ENCODE results near the gene AKAP13.

The AKAP13 gene

DNA sequence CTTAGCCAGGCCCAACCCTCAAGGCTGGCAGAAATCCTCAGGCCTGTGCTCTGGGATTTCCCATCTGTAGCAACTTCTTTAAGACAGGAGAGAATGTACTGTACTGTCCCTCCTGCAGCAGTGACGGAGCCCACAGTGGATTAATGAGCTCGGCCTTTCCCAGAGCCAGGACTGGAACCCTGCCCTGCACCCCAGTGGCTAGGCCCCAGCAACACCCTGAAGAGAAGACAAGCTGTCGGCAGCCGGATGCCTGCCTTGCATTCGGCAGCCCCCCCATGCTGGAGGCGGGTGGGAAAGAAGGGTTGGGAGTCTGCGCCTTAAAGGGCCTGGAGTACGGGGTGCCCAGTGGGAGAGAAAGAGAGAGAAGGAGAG is 382.3 kb downstream of the AKAP13 start:
- H3K4me2 ChIP-seq (ENCODE audit: low read length), result no peak overlapping the region
- no peaks in the 10 kb centered on the region for H3K9me3 ChIP-seq (ENCODE audit: insufficient read depth, low read length)
- no peak overlapping the region for H3K4me3 ChIP-seq (ENCODE audit: low read length)
- H4K20me1 ChIP-seq (ENCODE audit: insufficient read depth, low read length), result peaks cover 14% of the 10 kb centered on the region
- no peaks in the 10 kb centered on the region for H3K27me3 ChIP-seq (ENCODE audit: low read depth, low read length)
- no peak overlapping the region for H3K27ac ChIP-seq (ENCODE audit: low read length)
- TF ChIP-seq, protein P1, sequence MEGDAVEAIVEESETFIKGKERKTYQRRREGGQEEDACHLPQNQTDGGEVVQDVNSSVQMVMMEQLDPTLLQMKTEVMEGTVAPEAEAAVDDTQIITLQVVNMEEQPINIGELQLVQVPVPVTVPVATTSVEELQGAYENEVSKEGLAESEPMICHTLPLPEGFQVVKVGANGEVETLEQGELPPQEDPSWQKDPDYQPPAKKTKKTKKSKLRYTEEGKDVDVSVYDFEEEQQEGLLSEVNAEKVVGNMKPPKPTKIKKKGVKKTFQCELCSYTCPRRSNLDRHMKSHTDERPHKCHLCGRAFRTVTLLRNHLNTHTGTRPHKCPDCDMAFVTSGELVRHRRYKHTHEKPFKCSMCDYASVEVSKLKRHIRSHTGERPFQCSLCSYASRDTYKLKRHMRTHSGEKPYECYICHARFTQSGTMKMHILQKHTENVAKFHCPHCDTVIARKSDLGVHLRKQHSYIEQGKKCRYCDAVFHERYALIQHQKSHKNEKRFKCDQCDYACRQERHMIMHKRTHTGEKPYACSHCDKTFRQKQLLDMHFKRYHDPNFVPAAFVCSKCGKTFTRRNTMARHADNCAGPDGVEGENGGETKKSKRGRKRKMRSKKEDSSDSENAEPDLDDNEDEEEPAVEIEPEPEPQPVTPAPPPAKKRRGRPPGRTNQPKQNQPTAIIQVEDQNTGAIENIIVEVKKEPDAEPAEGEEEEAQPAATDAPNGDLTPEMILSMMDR (IDR thresholded peaks at IDR 0.05; ENCODE audit: low read depth, low read length), result no peak
- no peak for TF ChIP-seq EZH2phosphoT487 (IDR thresholded peaks at IDR 0.05; ENCODE audit: low read depth)
- no peak overlapping the region for H2AFZ ChIP-seq (ENCODE audit: low read depth, low read length)
- no peak overlapping the region for H3K9ac ChIP-seq (ENCODE audit: low read length)
- no peaks in the 10 kb centered on the region for H3K36me3 ChIP-seq (replicated peaks; ENCODE audit: low read depth, low read length)
- no peaks in the 10 kb centered on the region for H3K4me1 ChIP-seq (ENCODE audit: low read length)
- H3K79me2 ChIP-seq (ENCODE audit: low read length), result no peaks in the 10 kb centered on the region

DNA sequence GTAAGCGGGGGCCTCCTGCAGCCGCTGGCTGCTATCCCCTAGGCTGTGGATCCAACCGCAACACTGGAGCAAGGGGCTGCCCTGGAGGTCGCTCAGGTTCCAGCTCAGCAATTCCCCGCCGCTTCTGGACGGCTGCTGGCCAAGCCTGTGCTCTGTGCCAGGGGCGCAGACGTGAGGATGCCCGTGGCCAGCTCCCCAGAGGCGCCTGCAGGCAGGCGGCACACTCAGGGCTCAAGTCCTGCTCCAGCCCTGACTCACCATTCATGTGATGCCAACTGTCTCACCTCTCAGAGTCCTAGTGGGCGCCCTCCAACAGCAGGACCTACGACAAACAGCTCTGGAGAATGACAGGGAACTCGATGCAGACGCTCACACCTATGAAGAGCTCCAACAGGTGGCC is 382.8 kb downstream of the AKAP13 start:
- no peak overlapping the region for H3K9ac ChIP-seq (ENCODE audit: low read length)
- H3K79me2 ChIP-seq (ENCODE audit: low read length), result no peaks in the 10 kb centered on the region
- no peak overlapping the region for H3K4me3 ChIP-seq (ENCODE audit: low read length)
- no peaks in the 10 kb centered on the region for H3K36me3 ChIP-seq (replicated peaks; ENCODE audit: low read depth, low read length)
- H3K4me1 ChIP-seq (ENCODE audit: low read length), result no peaks in the 10 kb centered on the region
- no peak overlapping the region for H3K27ac ChIP-seq (ENCODE audit: low read length)
- H4K20me1 ChIP-seq (ENCODE audit: insufficient read depth, low read length), result peaks cover 18% of the 10 kb centered on the region
- H2AFZ ChIP-seq (ENCODE audit: low read depth, low read length), result no peak overlapping the region
- H3K9me3 ChIP-seq (ENCODE audit: insufficient read depth, low read length), result no peaks in the 10 kb centered on the region
- H3K27me3 ChIP-seq (ENCODE audit: low read depth, low read length), result no peaks in the 10 kb centered on the region
- TF ChIP-seq, protein P1 (IDR thresholded peaks at IDR 0.05; ENCODE audit: low read depth, low read length), result no peak
- no peak for TF ChIP-seq EZH2phosphoT487 (IDR thresholded peaks at IDR 0.05; ENCODE audit: low read depth)
- no peak overlapping the region for H3K4me2 ChIP-seq (ENCODE audit: low read length)

DNA sequence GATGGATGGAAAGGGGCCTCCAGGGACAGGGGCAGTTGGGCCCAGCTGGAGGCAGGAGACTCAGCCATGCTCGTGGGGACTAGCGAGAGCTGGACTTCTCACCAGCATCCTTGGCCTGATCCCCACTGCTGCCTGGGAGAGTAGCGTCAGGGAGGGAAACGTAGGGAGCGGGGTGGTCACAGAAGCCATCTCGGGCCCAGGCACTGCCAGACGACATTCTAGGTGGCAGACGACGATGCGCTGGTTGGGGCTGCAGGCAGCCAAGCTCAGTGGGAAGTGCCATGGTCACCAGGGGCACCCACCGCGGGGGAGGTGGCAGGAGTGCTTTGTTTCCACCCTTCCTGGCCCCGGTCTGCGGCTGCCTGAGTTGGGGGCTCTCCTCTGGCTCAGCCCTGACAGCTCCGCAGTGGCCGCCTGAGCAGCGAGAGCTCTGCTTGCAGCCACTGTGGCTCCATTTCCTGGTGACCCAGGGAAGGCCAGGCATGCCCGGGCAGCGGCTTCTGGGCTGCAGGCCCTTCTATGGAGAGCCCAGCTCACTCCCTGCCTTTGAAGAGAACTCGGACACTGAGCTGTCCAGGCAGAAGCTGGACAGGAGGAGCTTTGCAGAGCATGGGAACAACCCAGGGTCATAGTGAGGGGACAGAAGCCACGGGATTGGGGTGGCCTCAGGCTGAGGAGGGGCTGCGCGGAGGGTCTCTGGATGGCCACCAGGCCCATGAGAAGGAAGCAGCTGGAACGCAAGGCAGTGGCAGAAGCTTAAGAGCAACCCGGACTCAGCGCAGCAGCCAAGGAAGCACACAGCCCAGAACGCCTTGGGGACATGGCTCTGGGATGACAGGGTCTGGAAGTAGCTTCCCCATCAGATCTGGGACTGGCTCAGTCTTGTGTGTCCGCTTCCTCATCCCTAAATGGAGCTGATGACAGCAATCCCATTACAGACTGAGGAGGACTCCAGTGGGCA is 383.6 kb downstream of the AKAP13 start:
- H3K36me3 ChIP-seq (replicated peaks; ENCODE audit: low read depth, low read length), result no peaks in the 10 kb centered on the region

DNA sequence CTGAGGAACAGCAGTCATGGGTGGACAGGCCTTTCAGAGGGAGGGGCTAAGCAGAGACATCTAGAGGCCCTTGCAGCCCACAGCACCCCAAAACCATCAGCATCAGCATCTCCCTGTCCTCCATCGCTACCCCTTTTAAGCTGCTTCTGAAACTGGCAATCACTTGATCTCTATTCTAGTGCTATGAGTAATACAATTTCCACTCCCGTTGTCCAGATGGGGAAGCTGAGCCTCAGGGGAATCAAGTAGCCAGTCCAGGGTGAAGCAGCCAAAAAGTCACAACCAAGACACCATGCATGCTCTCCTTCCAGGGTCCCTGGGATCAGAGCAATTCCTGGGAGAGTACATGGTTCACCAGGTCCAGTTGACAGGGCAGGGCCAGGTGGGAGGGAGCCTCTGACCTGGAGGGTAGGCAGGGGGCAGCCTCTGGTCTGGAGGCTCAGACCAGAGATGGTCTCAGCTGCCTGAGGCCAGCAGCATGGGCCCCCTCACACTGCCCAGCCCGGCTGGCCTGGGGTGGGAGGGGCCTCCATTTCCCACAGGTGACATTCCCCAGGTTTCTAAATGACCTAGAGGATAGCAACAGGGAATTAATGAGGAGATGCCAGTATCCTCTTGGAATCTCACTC is 384.4 kb downstream of the AKAP13 start:
- H3K27me3 ChIP-seq (ENCODE audit: low read depth, low read length), result no peaks in the 10 kb centered on the region
- peaks cover 19% of the 10 kb centered on the region for H4K20me1 ChIP-seq (ENCODE audit: insufficient read depth, low read length)
- H3K9ac ChIP-seq (ENCODE audit: low read length), result no peak overlapping the region
- no peaks in the 10 kb centered on the region for H3K9me3 ChIP-seq (ENCODE audit: insufficient read depth, low read length)
- no peak overlapping the region for H3K4me2 ChIP-seq (ENCODE audit: low read length)
- no peaks in the 10 kb centered on the region for H3K4me1 ChIP-seq (ENCODE audit: low read length)
- H2AFZ ChIP-seq (ENCODE audit: low read depth, low read length), result no peak overlapping the region
- TF ChIP-seq, protein P1 (IDR thresholded peaks at IDR 0.05; ENCODE audit: low read depth, low read length), result no peak
- TF ChIP-seq EZH2phosphoT487 (IDR thresholded peaks at IDR 0.05; ENCODE audit: low read depth), result no peak
- no peak overlapping the region for H3K27ac ChIP-seq (ENCODE audit: low read length)
- no peaks in the 10 kb centered on the region for H3K79me2 ChIP-seq (ENCODE audit: low read length)
- H3K4me3 ChIP-seq (ENCODE audit: low read length), result no peak overlapping the region
- no peaks in the 10 kb centered on the region for H3K36me3 ChIP-seq (replicated peaks; ENCODE audit: low read depth, low read length)

More for the DNA sequence above, 383.6 kb downstream of the AKAP13 start:
- Histone ChIP-seq H3K27me3 (ENCODE audit: low read depth, low read length) (no peaks in the 10 kb centered on the region), H3K4me1 (ENCODE audit: low read length) (no peaks in the 10 kb centered on the region), H3K27ac (ENCODE audit: low read length) (no peak overlapping the region), H2AFZ (ENCODE audit: low read depth, low read length) (no peak overlapping the region), H3K9me3 (ENCODE audit: insufficient read depth, low read length) (no peaks in the 10 kb centered on the region), H3K9ac (ENCODE audit: low read length) (no peak overlapping the region), H3K4me2 (ENCODE audit: low read length) (no peak overlapping the region), H3K4me3 (ENCODE audit: low read length) (no peak overlapping the region), H4K20me1 (ENCODE audit: insufficient read depth, low read length) (peaks cover 19% of the 10 kb centered on the region), H3K79me2 (ENCODE audit: low read length) (no peaks in the 10 kb centered on the region)
- no peak for TF ChIP-seq EZH2phosphoT487 (IDR thresholded peaks at IDR 0.05; ENCODE audit: low read depth)
- TF ChIP-seq, protein P1 (IDR thresholded peaks at IDR 0.05; ENCODE audit: low read depth, low read length), result no peak

Measured in OCI-LY3 (cell line).